RWPE2 (cell line): ENCODE data around the gene ZMIZ1.

ENCODE experiments used
- ATAC-seq: fragments of 200-7000 bp; cut with Tn5 transposase; 3 replicates; pipeline ENCODE4 v1.9.1; 2021; ENCODE audit warnings: low read depth
- DNase-seq: peaks from one replicate; pipeline ENCODE4 v3.0.0-alpha.2; 2020; ENCODE audit warnings: low spot score
- H3K27ac ChIP-seq: fragments of 450-650 bp; 2 replicates; pipeline ENCODE4 v1.5.1; 2017; ENCODE audit warnings: mild to moderate bottlenecking; ENCODE audit not compliant: poor library complexity, severe bottlenecking
- H3K27me3 ChIP-seq: fragments of 250-450 bp; sonication (Bioruptor Pico); 2 replicates; pipeline ENCODE4 v1.5.1; 2021; ENCODE audit warnings: mild to moderate bottlenecking, moderate library complexity; ENCODE audit not compliant: insufficient read depth, poor library complexity, severe bottlenecking
- H3K36me3 ChIP-seq: fragments of 250-450 bp; sonication (Bioruptor Pico); 2 replicates; pipeline ENCODE4 v1.5.1; 2020; ENCODE audit warnings: low read depth, mild to moderate bottlenecking, moderate library complexity
- H3K4me1 ChIP-seq: fragments of 250-450 bp; sonication (Bioruptor Pico); 2 replicates; pipeline ENCODE4 v1.5.1; 2021; ENCODE audit warnings: mild to moderate bottlenecking, moderate library complexity; ENCODE audit not compliant: insufficient read depth, poor library complexity, severe bottlenecking
- H3K4me3 ChIP-seq: fragments of 250-450 bp; sonication (Bioruptor Pico); 2 replicates; pipeline ENCODE4 v1.5.1; 2021; ENCODE audit warnings: mild to moderate bottlenecking, moderate library complexity; ENCODE audit not compliant: severe bottlenecking
- H3K9me3 ChIP-seq: fragments of 250-450 bp; sonication (Bioruptor Pico); 2 replicates; pipeline ENCODE4 v1.5.1; 2021; ENCODE audit warnings: mild to moderate bottlenecking, moderate library complexity; ENCODE audit not compliant: severe bottlenecking
- CTCF ChIP-seq: fragments of 450-650 bp; IDR thresholded peaks from one replicate; pipeline ENCODE4 v1.5.1; 2017; ENCODE audit warnings: mild to moderate bottlenecking, moderate library complexity; ENCODE audit not compliant: poor library complexity, severe bottlenecking

ZMIZ1 gene

GRCh38 chr10:79024296-79024695 is 44.5 kb upstream of the ZMIZ1 start:
- Histone ChIP-seq H3K27ac (no peak overlapping the region), H3K36me3 (no peaks in the 10 kb centered on the region), H3K4me3 (no peak overlapping the region), H3K9me3 (no peaks in the 10 kb centered on the region), H3K27me3 (no peaks in the 10 kb centered on the region), H3K4me1 (no peaks in the 10 kb centered on the region)
- no peak for TF ChIP-seq CTCF
- DNase-seq (peak; percentile 31), ATAC-seq (no peak)

GRCh38 chr10:79024720-79025198 is 44.0 kb upstream of the ZMIZ1 start:
- Histone ChIP-seq H3K4me1 (no peaks in the 10 kb centered on the region), H3K27me3 (no peaks in the 10 kb centered on the region), H3K27ac (no peak overlapping the region), H3K36me3 (no peaks in the 10 kb centered on the region), H3K4me3 (no peak overlapping the region), H3K9me3 (no peaks in the 10 kb centered on the region)
- no peak for TF ChIP-seq CTCF
- DNase-seq, result peak; percentile 38
- ATAC-seq, result no peak

- Histone ChIP-seq H3K4me1 (no peaks in the 10 kb centered on the region), H3K27me3 (no peaks in the 10 kb centered on the region)
- DNase-seq, result peak; percentile 52
Observed at GRCh38 chr10:79025199-79025832, 43.5 kb upstream of the ZMIZ1 start.

GRCh38 chr10:79026341-79026761 is 42.4 kb upstream of the ZMIZ1 start:
- H3K9me3 ChIP-seq, result no peaks in the 10 kb centered on the region
- no peaks in the 10 kb centered on the region for H3K4me1 ChIP-seq
- no peak for ATAC-seq
- DNase-seq, result peak; percentile 30
- H3K4me3 ChIP-seq, result no peak overlapping the region
- H3K27me3 ChIP-seq, result no peaks in the 10 kb centered on the region
- no peak for TF ChIP-seq CTCF
- H3K27ac ChIP-seq, result no peak overlapping the region
- H3K36me3 ChIP-seq, result no peaks in the 10 kb centered on the region

More at GRCh38 chr10:79025199-79025832, 43.5 kb upstream of the ZMIZ1 start:
- no peak for TF ChIP-seq CTCF
- no peak overlapping the region for H3K27ac ChIP-seq
- no peak overlapping the region for H3K4me3 ChIP-seq
- no peaks in the 10 kb centered on the region for H3K9me3 ChIP-seq
- ATAC-seq, result no peak
- H3K36me3 ChIP-seq, result no peaks in the 10 kb centered on the region

GRCh38 chr10:79026806-79027146 is 42.0 kb upstream of the ZMIZ1 start:
- no peak for TF ChIP-seq CTCF
- Histone ChIP-seq H3K4me1 (no peaks in the 10 kb centered on the region), H3K9me3 (no peaks in the 10 kb centered on the region), H3K27me3 (no peaks in the 10 kb centered on the region), H3K36me3 (no peaks in the 10 kb centered on the region), H3K27ac (no peak overlapping the region), H3K4me3 (no peak overlapping the region)
- DNase-seq, result no peak
- no peak for ATAC-seq
